T-helper 17 cell (primary cell): ENCODE data around the gene CNKSR2. TPM values are rescaled to one million over a fixed set of nuclear protein-coding genes. Genes with fewer than 3 reads are reported as not detected.

Experiments
- ATAC-seq: fragments of 150-1000 bp; cut with Tn5 transposase; 2 replicates; pipeline ENCODE4 v1.10.0; 2021; ENCODE audit warnings: mild to moderate bottlenecking, moderate library complexity
- DNase-seq, 3 donors: peaks; one replicate each; pipeline versions ENCODE4 v3.0.0 to v3.0.0-alpha.2; 2020 to 2021
- H3K9me3 ChIP-seq: one replicate; pipeline ENCODE4 v1.7.0; 2013; ENCODE audit warnings: low read length, mild to moderate bottlenecking; ENCODE audit not compliant: control insufficient read depth, poor library complexity, severe bottlenecking
- H3K27ac Mint-ChIP-seq: one replicate; pipeline ENCODE4 v1.8.0; 2022; ENCODE audit warnings: mild to moderate bottlenecking, moderate library complexity, mixed read lengths
- H3K27me3 Mint-ChIP-seq: one replicate; pipeline ENCODE4 v1.8.0; 2022; ENCODE audit warnings: mixed read lengths
- H3K36me3 Mint-ChIP-seq: one replicate; pipeline ENCODE4 v1.8.0; 2022; ENCODE audit warnings: low read depth, mixed read lengths
- H3K4me1 Mint-ChIP-seq: one replicate; pipeline ENCODE4 v1.8.0; 2022; ENCODE audit warnings: mild to moderate bottlenecking, mixed read lengths
- H3K4me3 Mint-ChIP-seq: one replicate; pipeline ENCODE4 v1.8.0; 2022; ENCODE audit warnings: mild to moderate bottlenecking, moderate library complexity, mixed read lengths
- total RNA-seq, 4 donors: library from RNA in 2 of 4; stranded (reverse) in 2 of 4; gene quantifications; one replicate each; pipeline ENCODE4 v1.2.3 and lab custom pipeline; 2022 to 2026

The CNKSR2 gene
- total RNA-seq, 2 donors from 2014 or later = 3.6 to 4.4 TPM

- H3K4me1 Mint-ChIP-seq = no peaks in the 10 kb centered on the region
- H3K27ac Mint-ChIP-seq = no peak overlapping the region
- no peaks in the 10 kb centered on the region for H3K36me3 Mint-ChIP-seq
- no peak for ATAC-seq
- DNase-seq = no peak
- no peaks in the 10 kb centered on the region for H3K27me3 Mint-ChIP-seq
- H3K4me3 Mint-ChIP-seq = no peak overlapping the region
- no peaks in the 10 kb centered on the region for H3K9me3 ChIP-seq
Observed at GRCh38 chrX:21674430-21675186, 300.4 kb downstream of the CNKSR2 start.

GRCh38 chrX:21675931-21676330 is 301.7 kb downstream of the CNKSR2 start:
- no peaks in the 10 kb centered on the region for H3K9me3 ChIP-seq
- H3K4me1 Mint-ChIP-seq = no peaks in the 10 kb centered on the region
- no peak for ATAC-seq
- DNase-seq = no peak
- no peaks in the 10 kb centered on the region for H3K36me3 Mint-ChIP-seq
- H3K27me3 Mint-ChIP-seq = no peaks in the 10 kb centered on the region
- no peak overlapping the region for H3K27ac Mint-ChIP-seq
- H3K4me3 Mint-ChIP-seq = no peak overlapping the region

- H3K4me3 Mint-ChIP-seq = no peak overlapping the region
- no peaks in the 10 kb centered on the region for H3K9me3 ChIP-seq
- H3K27ac Mint-ChIP-seq = no peak overlapping the region
- H3K4me1 Mint-ChIP-seq = no peaks in the 10 kb centered on the region
- H3K36me3 Mint-ChIP-seq = no peaks in the 10 kb centered on the region
- H3K27me3 Mint-ChIP-seq = no peaks in the 10 kb centered on the region
- ATAC-seq (no peak), DNase-seq (no peak)
Observed at GRCh38 chrX:21678048-21678612, 303.9 kb downstream of the CNKSR2 start.

GRCh38 chrX:21683941-21684340 is 309.7 kb downstream of the CNKSR2 start:
- H3K4me1 Mint-ChIP-seq = no peaks in the 10 kb centered on the region
- DNase-seq (no peak), ATAC-seq (no peak)
- H3K27ac Mint-ChIP-seq = no peak overlapping the region
- H3K4me3 Mint-ChIP-seq = no peak overlapping the region
- H3K36me3 Mint-ChIP-seq = no peaks in the 10 kb centered on the region
- peaks cover 6% of the 10 kb centered on the region for H3K27me3 Mint-ChIP-seq
- H3K9me3 ChIP-seq = no peaks in the 10 kb centered on the region

- Mint-ChIP-seq H3K36me3 (no peaks in the 10 kb centered on the region), H3K27me3 (no peaks in the 10 kb centered on the region), H3K27ac (no peak overlapping the region), H3K4me1 (peaks cover 2% of the 10 kb centered on the region), H3K4me3 (no peak overlapping the region)
- no peak for ATAC-seq
- no peaks in the 10 kb centered on the region for H3K9me3 ChIP-seq
- DNase-seq = no peak
Observed at GRCh38 chrX:21691512-21692018, 317.3 kb downstream of the CNKSR2 start.

- no peaks in the 10 kb centered on the region for H3K9me3 ChIP-seq
- Mint-ChIP-seq H3K4me1 (peaks cover 2% of the 10 kb centered on the region), H3K36me3 (no peaks in the 10 kb centered on the region), H3K27ac (no peak overlapping the region), H3K4me3 (no peak overlapping the region), H3K27me3 (peaks cover 5% of the 10 kb centered on the region)
- ATAC-seq = no peak
- no peak for DNase-seq
Observed at GRCh38 chrX:21698272-21698671, 324.1 kb downstream of the CNKSR2 start.

GRCh38 chrX:21699136-21699535 is 324.9 kb downstream of the CNKSR2 start:
- no peak overlapping the region for H3K4me3 Mint-ChIP-seq
- H3K36me3 Mint-ChIP-seq = no peaks in the 10 kb centered on the region
- no peak for ATAC-seq
- H3K27me3 Mint-ChIP-seq = peaks cover 5% of the 10 kb centered on the region
- no peak overlapping the region for H3K27ac Mint-ChIP-seq
- H3K9me3 ChIP-seq = no peaks in the 10 kb centered on the region
- peaks cover 2% of the 10 kb centered on the region for H3K4me1 Mint-ChIP-seq
- DNase-seq = no peak

- peaks cover 2% of the 10 kb centered on the region for H3K4me1 Mint-ChIP-seq
- DNase-seq (no peak), ATAC-seq (no peak)
- H3K27me3 Mint-ChIP-seq = peaks cover 5% of the 10 kb centered on the region
- no peak overlapping the region for H3K27ac Mint-ChIP-seq
- H3K36me3 Mint-ChIP-seq = no peaks in the 10 kb centered on the region
- H3K4me3 Mint-ChIP-seq = no peak overlapping the region
- no peaks in the 10 kb centered on the region for H3K9me3 ChIP-seq
Observed at GRCh38 chrX:21700275-21700674, 326.1 kb downstream of the CNKSR2 start.

- Mint-ChIP-seq H3K4me3 (no peak overlapping the region), H3K36me3 (no peaks in the 10 kb centered on the region), H3K4me1 (peaks cover 2% of the 10 kb centered on the region), H3K27ac (no peak overlapping the region), H3K27me3 (peaks cover 5% of the 10 kb centered on the region)
- DNase-seq = no peak
- ATAC-seq = no peak
- H3K9me3 ChIP-seq = no peaks in the 10 kb centered on the region
Observed at GRCh38 chrX:21700967-21701366, 326.7 kb downstream of the CNKSR2 start.

- Mint-ChIP-seq H3K36me3 (no peaks in the 10 kb centered on the region), H3K4me1 (peaks cover 2% of the 10 kb centered on the region), H3K27me3 (peaks cover 5% of the 10 kb centered on the region), H3K27ac (no peak overlapping the region), H3K4me3 (no peak overlapping the region)
- no peak for ATAC-seq
- no peaks in the 10 kb centered on the region for H3K9me3 ChIP-seq
- no peak for DNase-seq
Observed at GRCh38 chrX:21702725-21703124, 328.5 kb downstream of the CNKSR2 start.
